ENCODE data around the gene GABRB3.

The GABRB3 gene

DNA sequence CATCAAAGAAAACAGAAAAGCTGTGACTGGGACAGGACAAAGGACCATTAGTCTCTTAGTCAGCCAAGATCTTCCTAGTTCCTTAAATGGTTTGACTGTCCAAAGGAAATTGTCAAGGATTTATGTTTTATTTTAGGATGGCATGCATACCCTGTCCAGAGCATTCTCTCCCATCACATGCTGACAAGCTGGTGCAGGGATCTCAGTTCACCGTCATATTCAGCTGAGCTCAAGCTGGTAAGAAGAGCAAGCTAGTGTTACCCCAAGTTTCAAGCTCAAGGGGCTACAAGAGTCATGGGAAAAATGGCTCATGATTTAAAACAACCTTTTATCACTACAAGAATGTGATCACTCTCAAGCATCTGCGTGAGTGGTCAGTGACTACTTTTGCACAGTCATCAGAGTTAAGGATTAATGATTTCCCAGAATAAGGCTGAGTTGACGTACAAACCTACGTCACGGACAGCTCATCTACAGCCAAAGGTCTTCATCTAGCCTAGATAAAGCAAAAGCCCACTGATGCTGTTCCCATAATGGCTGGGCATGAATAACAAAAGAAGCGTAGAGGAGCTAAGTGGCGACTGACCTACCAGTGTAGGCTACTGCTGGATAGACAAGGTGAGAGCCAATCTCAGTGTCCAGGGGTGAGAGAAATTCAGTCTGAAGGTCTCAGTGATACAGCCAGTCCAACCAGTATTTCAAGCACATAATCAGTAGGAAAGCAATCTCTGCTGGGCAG lies 157.5 kb downstream of the GABRB3 start:
- no peaks in the 10 kb centered on the region for H3K27me3 ChIP-seq (ENCODE audit: insufficient read depth, low read length, poor library complexity, severe bottlenecking)
- H2AFZ ChIP-seq (ENCODE audit: low read length) = no peak overlapping the region
- H3K36me3 ChIP-seq (ENCODE audit: insufficient read depth, low read length) = no peaks in the 10 kb centered on the region
- no peak overlapping the region for H3K4me2 ChIP-seq (ENCODE audit: low read depth, low read length, poor library complexity, severe bottlenecking)
- no peaks in the 10 kb centered on the region for H4K20me1 ChIP-seq (ENCODE audit: insufficient read depth, low read length, poor library complexity, severe bottlenecking)
- H3K9ac ChIP-seq (ENCODE audit: low read depth, low read length, poor library complexity, severe bottlenecking) = no peak overlapping the region
- H3K9me2 ChIP-seq (replicated peaks; ENCODE audit: low read depth, low read length) = no peaks in the 10 kb centered on the region
- H3K4me3 ChIP-seq (ENCODE audit: low read length, poor library complexity, severe bottlenecking) = no peak overlapping the region
- H3K4me1 ChIP-seq (ENCODE audit: insufficient read depth, low read length, poor library complexity, severe bottlenecking) = no peaks in the 10 kb centered on the region
- no peaks in the 10 kb centered on the region for H3K9me3 ChIP-seq (ENCODE audit: insufficient read depth, low read depth, low read length)
- no peaks in the 10 kb centered on the region for H3K79me2 ChIP-seq (ENCODE audit: insufficient read depth, low read length)
- no peak for TF ChIP-seq EZH2phosphoT487 (IDR thresholded peaks at IDR 0.05; ENCODE audit: borderline replicate concordance)
- no peak for TF ChIP-seq CTCF (conservative IDR thresholded peaks at IDR 0.05; ENCODE audit: low read length)
- H3F3A ChIP-seq (ENCODE audit: low read depth) = no peaks in the 10 kb centered on the region

DNA sequence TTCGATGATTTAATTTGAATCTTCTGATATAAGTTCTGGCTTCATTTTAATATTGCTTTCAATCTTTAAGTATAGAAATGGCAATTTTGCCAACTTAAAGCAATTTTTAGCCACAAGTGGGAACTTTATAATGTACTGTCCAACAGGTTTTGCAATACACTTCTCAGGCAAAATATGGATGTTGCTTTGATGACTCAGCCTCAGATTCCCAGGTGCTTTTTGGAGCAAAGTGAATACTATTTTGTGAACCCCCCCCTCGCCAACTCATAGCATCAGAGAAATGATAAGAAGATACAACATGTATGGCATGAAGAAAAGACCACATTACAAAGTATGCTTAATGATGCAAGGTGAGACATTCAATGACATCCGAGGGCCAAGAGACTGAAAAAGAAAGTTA lies 158.1 kb downstream of the GABRB3 start:
- no peak for TF ChIP-seq EZH2phosphoT487 (IDR thresholded peaks at IDR 0.05; ENCODE audit: borderline replicate concordance)
- no peak for TF ChIP-seq CTCF (conservative IDR thresholded peaks at IDR 0.05; ENCODE audit: low read length)
- Histone ChIP-seq H3K9me3 (ENCODE audit: insufficient read depth, low read depth, low read length) (no peaks in the 10 kb centered on the region), H3K4me3 (ENCODE audit: low read length, poor library complexity, severe bottlenecking) (no peak overlapping the region), H3K9me2 (replicated peaks; ENCODE audit: low read depth, low read length) (no peaks in the 10 kb centered on the region), H3K79me2 (ENCODE audit: insufficient read depth, low read length) (no peaks in the 10 kb centered on the region), H3K4me2 (ENCODE audit: low read depth, low read length, poor library complexity, severe bottlenecking) (no peak overlapping the region), H3K27me3 (ENCODE audit: insufficient read depth, low read length, poor library complexity, severe bottlenecking) (no peaks in the 10 kb centered on the region), H3K4me1 (ENCODE audit: insufficient read depth, low read length, poor library complexity, severe bottlenecking) (no peaks in the 10 kb centered on the region), H2AFZ (ENCODE audit: low read length) (no peak overlapping the region), H3F3A (ENCODE audit: low read depth) (no peaks in the 10 kb centered on the region), H3K36me3 (ENCODE audit: insufficient read depth, low read length) (no peaks in the 10 kb centered on the region), H3K9ac (ENCODE audit: low read depth, low read length, poor library complexity, severe bottlenecking) (no peak overlapping the region), H4K20me1 (ENCODE audit: insufficient read depth, low read length, poor library complexity, severe bottlenecking) (no peaks in the 10 kb centered on the region)

DNA sequence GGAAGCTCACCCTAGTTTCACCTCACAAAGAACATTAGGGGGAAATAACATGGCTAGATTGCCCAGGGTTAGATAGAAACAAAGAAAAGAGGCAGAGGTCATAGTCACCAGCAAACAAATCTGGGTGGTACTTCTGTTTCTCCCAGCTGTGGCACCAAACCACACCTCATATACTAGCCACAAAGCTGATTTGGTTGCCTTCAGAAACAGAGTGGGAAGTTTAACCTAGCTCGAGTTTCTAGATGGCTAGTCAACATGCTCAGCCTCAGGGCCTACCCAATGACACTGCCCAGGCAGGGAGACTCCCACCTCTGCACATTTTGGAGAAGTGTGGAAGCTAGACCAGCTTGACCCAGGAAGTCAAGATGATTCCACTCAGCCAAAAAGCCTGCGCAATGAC lies 174.2 kb downstream of the GABRB3 start:
- Histone ChIP-seq H3K9me2 (replicated peaks; ENCODE audit: low read depth, low read length) (no peaks in the 10 kb centered on the region), H3K9me3 (ENCODE audit: insufficient read depth, low read depth, low read length) (peaks cover 11% of the 10 kb centered on the region; the same call in 1 of the 2 replicates), H3K4me3 (ENCODE audit: low read length, poor library complexity, severe bottlenecking) (no peak overlapping the region), H3K36me3 (ENCODE audit: insufficient read depth, low read length) (no peaks in the 10 kb centered on the region), H3K4me1 (ENCODE audit: insufficient read depth, low read length, poor library complexity, severe bottlenecking) (no peaks in the 10 kb centered on the region), H3F3A (ENCODE audit: low read depth) (no peaks in the 10 kb centered on the region), H3K4me2 (ENCODE audit: low read depth, low read length, poor library complexity, severe bottlenecking) (no peak overlapping the region), H2AFZ (ENCODE audit: low read length) (no peak overlapping the region), H3K9ac (ENCODE audit: low read depth, low read length, poor library complexity, severe bottlenecking) (no peak overlapping the region), H4K20me1 (ENCODE audit: insufficient read depth, low read length, poor library complexity, severe bottlenecking) (no peaks in the 10 kb centered on the region), H3K27me3 (ENCODE audit: insufficient read depth, low read length, poor library complexity, severe bottlenecking) (no peaks in the 10 kb centered on the region), H3K79me2 (ENCODE audit: insufficient read depth, low read length) (no peaks in the 10 kb centered on the region)
- TF ChIP-seq CTCF (conservative IDR thresholded peaks at IDR 0.05; ENCODE audit: low read length) (no peak), EZH2phosphoT487 (IDR thresholded peaks at IDR 0.05; ENCODE audit: borderline replicate concordance) (no peak)
